HG03457 (cell line): Measurements from ENCODE around the gene ZNF664.

Experiments used
- ATAC-seq: cut with Tn5 transposase; IDR thresholded peaks from one replicate; pipeline ENCODE4 v1.9.1; 2021; ENCODE audit warnings: moderate number of reproducible peaks; ENCODE audit not compliant: unreplicated experiment

Gene ZNF664

DNA sequence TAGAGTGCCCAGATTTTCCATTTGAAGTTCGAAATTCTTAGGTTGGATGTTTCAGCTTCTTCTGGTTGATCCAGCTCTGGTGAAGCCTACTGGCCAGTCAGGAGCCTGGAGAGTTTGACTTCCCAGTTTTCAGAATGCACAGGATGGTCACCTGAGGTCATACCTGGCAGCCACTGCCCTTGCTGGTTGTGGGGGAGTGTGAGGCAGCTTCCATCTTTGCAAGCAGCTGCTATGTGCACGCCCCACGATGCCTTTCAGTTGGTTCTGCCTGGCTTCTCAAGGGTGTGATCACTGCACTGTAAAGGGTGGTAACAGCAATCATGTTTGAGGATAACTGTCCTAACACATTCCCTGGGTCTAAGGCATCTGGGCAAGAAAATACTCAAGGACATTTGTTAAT lies 15.8 kb upstream of the ZNF664 start:
- ATAC-seq, result no peak

DNA sequence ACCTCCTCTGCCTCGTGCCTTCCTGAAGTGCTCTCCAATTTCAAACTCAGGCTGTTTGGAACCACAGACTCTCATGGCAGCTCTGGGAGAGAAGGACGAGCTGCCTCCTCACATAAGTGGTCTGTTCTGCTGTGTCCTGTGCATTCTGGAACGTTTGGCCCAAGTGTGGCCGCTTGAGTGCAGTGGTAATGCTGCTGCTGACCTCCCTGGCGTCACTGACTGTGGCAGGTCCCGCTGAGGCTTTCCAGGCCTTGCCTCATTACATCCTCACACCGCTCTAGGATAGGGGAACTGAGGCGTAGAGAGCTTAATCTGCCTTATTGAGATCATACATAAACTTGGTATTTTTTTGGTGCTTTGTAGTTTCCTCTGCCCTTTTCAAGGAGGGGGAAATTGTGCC lies 14.6 kb upstream of the ZNF664 start:
- ATAC-seq, result no peak

DNA sequence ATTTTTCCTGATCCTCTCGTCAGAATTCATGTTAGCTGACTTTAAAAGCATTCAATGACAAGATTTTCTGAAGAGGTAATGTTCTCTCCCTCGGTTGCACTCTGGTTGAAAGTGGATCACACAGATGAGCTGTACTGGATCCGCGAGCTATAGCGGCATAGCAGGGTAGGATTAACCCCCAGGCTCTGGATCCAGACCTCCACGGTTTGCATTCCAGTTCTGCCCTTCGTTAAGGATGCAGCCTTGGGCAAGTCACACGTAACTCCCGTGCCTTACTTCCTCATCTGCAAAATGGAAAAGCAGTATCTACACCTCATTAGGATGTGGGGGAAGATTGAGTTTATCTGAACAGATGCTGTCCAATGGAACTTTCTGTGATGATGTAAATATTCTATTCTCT lies 14.1 kb upstream of the ZNF664 start:
- ATAC-seq, result no peak

DNA sequence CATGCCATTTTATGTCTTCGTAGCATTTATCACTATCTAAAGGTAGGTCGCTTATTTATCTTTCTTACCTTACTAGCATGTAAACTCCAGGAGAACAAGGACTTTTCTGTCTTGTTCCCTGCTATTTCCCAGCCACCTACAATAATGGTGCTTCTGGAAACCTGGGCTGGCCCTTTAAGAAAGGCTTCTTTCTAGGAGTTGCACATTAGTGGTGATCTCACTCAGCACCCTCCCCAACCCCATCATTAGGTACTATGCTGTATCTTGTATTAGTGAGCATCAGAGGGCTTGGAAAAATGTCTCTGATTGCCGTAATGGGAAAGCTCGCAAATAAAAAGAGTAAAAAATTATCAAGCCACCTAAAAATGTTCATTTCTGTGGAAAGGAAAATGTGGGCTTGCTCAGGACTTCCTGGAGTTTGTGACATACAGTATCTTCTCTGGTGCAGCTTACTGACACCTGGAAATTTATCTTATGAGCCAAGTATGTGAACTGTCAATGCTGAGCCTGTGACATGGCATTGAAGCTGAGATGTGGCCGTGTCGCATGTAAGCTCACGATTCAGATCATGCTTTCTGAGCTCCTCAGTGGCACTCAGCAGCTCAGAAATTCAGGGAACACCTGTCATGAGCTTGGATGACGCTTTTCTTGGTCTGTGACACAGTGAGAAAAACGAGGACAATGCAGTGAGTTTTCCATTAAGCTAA lies 12.8 kb upstream of the ZNF664 start:
- ATAC-seq, result no peak

DNA sequence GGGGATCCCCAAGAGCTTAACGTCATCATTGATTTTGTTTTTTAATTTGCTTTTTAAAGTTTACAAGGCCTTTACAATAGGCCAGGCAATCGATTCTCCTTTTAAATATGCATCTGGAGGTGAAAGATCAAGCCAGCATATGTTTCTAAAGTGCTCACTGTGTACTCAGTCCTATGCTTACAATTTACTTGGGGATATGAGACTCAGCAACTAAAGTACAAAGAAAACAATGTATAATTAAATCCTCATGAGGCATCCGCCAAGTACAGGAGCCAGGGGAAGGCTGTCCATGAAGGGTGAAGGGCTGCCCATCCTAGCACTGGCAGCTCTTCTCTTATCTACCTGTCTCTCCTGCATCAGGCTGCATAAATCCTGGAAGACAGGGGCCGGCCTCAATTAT lies 12.2 kb upstream of the ZNF664 start:
- ATAC-seq, result no peak

DNA sequence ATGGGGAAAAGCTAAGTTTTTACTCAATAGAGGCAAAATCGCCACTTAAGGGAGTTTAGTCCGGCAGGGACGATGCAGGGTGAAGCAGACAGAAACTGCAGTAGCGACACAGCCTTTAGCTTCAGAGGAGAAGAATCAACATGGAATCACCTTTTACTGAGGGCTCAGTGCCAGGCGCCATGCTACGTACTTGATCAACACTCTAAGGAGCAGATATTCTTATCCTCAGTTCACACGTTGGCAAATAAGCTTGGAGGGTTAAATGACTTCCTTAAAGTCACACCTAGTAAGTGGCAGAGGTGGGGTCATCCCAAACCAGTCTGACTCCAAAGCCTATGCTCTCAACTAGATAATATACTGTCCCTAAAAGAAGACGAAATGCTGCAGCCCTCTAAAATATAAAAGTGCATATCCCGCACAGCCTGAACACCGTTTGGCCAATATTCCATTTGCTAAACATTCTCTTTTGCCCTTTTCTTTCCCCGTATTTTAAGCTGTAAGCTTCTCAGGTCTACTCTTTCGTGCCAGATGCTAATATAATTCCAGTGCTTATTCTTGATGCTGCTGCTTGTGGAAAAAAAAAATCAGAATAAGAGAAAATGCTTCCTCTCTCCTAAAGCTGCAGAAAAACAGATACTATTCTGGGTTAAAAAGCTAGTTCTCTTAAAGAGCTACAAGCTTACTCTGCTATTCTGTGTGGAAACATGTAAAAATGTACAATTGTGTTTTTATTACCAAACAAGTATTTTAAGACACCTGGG lies 11.2 kb upstream of the ZNF664 start:
- no peak for ATAC-seq

DNA sequence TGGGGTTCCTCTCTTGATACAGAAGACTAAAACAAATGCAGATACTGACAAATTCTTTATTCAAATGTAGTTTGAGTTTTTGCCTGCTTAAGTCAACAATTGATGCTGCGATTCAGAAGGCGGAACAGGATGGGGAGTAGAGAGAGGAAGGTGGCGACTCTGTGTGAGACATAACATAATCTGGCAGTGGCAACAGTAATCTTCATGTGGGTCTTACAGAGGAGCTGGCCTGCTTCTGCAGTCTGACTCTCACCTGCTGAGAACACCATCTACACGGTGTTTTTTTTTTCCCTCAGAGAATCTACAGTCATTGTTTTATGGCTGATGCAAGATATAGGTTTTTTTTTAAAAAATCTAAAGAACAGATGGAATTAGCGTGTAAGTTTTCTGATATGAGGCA lies 10.5 kb upstream of the ZNF664 start:
- ATAC-seq, result no peak

DNA sequence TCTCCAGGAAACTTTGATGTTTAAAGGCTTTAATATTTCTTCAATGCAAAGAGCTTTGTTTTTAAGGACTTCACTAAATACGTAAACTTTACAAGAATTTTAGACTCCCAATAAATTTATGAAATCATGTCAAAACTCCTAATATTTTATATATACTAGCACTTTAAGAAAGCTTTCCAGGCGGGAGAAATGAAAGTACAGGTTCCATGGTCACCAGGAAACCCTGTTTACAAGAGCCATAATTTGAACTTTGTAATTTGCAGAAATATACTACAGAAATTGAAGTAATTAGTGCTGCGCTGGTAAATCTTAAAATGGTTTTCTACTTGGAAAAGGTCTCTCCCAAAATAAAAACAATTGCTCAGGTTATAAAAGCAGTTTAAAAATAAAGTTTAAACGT lies 9.2 kb upstream of the ZNF664 start:
- no peak for ATAC-seq

DNA sequence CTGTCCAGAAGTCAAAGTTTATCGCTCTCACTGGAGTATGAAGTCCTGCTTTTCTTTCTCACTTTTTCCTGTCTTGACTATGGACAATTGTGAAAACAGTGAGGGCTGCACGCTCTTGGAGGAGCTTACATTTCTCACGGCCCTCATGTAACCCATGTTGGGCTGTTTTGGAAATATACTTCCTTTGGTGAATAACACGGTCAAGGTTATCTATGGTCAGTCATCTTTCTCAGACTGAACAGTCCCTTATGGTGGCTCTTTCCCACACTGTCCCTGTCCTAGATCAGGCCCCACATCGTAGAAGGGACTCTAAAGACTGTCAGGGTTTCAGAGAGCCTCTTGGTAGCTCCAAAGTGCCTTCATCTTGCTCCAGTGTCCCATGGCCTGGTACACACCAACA lies 7.6 kb upstream of the ZNF664 start:
- ATAC-seq, result no peak

DNA sequence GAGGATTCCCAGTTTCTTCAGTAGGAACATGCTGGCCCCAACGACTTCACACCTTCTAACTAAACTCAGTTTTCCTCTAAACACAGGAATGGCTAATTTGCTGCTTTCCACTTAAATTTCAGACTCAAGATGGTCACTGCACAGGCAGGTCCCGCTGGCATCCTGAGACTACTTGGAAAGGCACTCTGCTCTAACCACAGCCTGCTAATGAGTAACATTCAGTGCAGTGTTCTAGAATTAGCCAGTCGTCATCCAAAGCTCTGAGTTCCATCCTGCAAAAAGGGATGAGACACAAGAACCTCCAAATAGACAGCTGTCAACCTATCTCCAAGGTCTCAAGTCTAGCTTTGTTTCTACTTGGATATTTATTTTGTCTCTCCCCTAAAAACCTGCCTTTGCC lies 6.4 kb upstream of the ZNF664 start:
- ATAC-seq, result no peak

DNA sequence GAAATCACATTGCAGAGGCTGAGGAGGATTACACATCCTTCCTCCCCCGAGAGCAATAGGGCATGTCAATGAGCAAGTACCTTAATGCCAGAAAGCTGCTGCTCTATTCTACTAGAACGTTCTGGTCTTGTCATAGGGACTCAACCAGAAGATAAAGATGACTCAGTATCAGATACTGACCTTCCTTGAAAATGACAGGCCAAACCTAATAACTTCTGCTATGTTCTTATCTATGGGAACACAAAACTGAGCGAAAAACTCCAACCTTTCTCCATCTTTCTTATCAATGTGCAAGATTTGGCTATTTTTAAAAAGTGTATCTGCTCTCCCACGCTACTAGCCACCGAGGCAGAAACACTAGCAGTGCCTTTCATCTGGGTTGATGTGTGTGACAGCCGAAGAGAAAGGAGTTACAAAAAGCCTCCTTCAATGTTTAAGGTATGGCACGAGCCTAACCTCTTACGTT lies 5.9 kb upstream of the ZNF664 start:
- ATAC-seq, result no peak

DNA sequence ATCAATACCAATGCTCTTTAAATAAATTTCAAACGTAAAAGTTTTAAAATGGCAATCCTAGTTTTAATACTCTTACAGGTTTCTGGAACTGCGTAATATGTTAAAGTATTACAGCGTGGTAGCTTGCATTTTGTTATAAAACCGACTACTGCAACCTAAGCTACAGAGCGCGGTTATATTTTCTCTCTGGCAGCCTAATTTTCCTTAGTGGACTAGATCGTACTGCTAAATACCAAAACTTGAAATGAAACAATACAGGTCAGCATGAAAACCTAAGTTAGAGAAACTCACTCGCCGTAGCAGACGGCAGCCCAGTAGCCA lies 1.6 kb upstream of the ZNF664 start:
- no peak for ATAC-seq

DNA sequence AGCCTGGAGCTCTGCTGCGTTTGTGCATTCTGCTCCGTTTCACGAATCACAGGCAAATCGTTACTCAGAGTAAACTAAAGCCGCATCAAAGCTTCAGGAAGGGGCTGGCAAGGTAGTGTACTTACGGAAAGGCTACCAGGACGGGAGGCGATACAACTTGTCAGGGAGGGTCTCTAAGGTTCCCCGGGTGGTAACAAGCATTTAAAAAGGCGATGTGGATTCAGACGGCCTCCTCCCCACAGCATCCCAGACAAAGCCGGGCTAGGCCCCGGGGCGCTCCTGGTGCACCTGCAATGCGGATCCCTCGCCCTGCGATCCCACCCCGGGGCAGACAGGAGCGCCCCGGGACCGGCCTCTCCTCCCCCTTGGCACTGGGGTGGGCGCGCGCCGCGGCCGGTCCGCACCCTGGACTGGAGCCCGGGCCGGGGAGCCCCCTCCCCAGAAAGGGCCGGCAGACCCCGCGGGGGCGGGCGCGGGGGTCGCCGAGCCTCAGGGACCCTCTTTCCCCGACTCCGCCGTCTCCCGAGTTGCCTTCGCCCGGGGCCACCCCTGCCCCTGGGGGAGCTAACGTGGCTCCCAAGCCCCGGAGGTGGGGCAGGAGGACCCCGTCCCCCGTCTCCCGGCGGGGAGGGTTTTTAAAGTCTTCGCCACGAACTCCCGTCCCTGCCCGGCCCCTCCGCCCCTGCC lies 1.1 kb upstream of the ZNF664 start:
- ATAC-seq, result peak; percentile 8

DNA sequence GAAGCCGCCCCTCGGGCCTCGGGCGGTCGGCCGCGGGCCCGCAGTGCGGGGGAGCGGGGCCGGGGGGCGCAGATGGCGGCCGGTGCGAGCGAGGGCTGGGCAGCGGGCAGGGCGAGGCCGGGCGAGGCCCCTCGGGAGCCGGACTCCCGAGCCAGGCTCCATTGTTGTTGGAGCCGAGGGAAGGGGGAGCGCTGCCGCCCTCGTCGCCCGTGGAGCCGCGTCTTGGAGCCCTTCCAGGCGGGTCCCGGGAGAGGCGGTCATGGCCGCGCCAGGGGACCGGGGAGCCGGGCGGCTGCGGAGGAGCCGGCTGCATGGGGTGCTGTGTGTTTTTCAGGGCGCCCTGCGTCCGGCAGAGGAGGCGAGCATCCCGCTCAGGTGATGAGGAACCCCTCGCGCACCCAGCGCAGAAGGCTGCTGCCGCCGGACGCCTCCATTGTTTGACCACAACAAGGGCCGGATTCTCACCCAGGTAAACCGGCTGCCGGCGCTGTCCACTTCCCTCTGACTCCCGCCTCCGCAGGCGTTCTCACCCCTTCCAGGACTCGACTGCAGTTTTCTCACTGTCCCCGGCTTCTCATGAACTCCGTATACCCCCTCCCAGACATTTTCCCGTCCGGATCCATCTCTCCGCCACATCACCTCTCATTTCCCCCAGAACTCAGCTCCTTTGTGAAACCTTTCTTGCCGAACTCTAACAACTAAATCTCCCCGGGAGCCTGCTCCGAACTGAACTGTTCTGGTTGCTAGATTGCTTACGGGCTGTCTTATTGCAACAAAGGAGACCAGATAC lies 732 bp downstream of the ZNF664 start:
- ATAC-seq, result no peak

DNA sequence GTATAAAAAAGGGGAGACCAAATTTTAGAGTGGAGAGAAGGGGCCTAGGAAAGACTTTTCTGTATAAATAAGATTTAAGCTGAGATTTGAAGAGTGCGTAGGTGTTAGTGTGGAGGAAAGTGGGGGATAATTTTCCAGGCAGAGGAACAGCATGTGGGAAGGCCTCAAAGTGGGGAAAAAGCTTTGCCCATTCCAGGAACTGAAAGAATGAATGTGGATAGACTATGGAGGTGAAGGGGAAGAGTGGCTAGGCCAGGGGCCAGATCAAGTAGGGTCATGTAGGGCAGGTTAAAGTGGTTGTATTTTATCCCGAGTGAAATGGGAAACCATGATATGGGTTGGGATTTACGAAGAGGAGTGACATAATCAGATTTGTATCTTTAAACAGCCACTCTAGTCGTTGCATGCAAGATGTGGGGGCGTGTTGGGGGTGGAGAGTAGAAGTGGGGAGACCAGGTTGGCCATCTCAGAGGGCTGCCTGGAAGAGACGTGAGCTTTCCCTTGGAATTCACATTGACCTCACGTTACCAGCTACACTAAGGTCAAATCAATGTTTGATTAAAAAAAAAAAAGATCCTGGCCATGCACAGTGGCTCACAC lies 3.3 kb downstream of the ZNF664 start:
- ATAC-seq, result no peak

DNA sequence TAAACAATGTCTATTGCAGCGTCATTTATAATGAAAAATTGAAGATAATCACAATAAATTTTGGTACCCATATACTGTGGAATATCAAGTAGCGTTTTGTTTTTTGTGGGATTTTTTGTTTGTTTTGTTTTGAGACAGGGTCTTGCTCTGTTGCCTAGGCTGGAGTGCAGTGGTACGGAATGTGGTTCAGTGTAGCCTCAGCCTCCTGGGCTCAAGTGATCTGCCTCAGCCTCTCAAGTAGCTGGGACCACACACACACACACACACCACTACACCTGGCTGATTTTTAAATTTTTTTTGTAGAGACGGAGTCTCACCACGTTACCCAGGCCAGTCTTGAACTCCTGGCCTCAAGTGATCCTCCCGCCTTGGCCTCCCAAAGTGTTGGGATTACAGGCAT lies 6.6 kb downstream of the ZNF664 start:
- ATAC-seq, result no peak

DNA sequence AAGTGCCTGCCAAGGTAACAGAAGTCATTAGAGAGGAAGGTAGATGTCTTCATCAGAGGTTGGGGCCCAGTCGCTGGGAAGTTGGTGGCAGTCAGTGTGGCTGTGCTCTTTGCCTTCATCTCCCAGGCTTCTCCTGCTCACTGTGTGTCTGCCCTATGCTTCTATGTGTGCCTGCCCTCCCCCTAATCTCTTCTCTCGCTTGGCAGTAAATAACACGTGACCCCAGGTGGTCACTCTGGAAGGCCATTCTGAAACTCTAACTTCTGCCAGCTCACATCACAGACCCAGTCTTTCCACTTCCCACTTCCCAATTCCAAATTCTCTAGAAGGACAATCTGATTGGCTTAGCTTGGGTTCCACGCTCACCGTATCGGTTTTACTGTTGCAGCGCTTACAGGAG lies 9.3 kb downstream of the ZNF664 start:
- no peak for ATAC-seq

DNA sequence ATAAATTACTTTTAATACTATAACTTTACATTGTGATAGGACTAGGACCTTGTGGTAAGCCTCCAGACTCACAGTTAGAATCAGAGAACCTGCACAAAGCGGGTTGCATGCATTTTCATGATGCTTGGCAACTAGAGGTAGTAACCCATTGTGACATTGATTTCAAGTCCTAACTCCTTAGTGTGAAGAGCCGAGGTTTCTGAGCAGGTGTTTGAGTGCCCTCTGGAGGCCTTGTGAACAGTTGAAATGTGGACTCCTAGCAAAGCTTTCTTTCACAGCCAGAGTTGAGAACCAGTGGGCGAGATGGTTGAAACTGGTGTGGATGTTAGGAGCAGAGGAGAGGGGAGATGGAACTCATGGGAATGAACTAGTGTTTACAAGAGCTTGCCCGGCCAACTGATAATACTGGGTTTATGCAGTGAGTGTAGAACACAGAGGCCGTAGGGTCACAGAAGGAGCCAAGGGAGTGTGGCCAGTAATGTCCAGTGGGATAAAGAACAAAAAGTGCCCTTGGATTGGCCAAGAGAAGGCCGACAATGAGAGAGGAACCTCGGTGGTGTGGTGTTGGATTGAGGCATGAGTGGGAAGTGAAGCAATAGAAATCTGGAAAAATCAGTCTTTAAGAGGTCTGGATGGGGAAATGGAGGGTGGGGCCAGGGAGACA lies 10.9 kb downstream of the ZNF664 start:
- no peak for ATAC-seq

DNA sequence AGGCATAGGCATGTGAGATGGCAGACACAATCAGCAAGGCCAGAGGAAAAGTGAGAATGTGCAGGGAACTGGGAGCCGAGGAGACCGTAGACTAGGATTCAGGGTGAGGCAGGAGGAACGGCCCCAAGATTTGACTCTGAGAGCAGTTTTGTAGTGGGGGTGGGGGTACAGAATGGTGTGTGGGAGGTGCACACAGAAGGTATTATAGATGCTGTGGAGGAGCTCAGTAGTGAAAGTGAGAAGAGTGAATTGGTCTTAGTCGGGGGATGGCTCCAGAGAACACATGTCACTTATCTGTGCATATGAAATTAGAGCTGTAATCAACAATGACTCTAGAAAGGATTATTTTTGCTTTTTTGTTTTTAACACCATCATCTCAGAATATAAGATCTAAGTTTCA lies 11.9 kb downstream of the ZNF664 start:
- ATAC-seq, result no peak

DNA sequence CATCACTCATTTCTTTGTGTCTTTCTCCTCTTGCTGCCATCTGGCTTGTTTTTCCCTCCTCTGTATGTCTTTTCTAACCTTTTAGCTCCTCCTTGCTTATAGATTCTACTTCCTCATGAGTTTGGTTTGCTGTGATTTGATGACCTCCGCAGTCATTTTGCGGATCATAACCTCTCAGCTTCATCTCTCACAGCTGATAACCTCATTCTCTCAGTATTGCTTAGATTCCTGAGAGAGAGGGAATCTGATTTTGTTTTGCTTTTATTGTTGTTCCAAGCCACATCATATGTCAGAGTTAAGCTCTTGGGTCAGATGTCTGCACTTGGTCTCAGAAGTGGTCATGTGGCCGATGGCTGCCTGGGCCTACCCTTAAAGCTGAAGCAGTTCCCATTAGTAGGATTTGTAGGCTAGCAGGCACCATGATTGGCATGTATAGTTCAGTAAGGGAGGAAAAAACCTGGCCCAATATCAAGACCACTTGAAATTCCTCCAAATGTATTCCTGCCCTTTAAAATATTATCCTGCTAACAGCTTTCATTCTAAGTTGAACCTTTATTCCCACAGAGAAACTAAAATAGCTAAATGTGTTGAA lies 13.5 kb downstream of the ZNF664 start:
- no peak for ATAC-seq
